Kidney (tissue), 14 donors: ENCODE data around the gene UPK1B. TPM values are rescaled to one million over a fixed set of nuclear protein-coding genes. Genes with fewer than 3 reads are reported as not detected.

Experiments used
- DNase-seq, 5 donors: peaks; one replicate each; pipeline ENCODE4 v3.0.0-alpha.2; 2013 to 2020
- FAIRE-seq: peaks from 2 replicates; lab custom pipeline; 2012; peaks lifted over from hg19 to GRCh38; lab: Jason Lieb, UNC
- H3K27ac ChIP-seq, 2 donors: one replicate each; pipeline ENCODE4 v1.7.0; 2013; ENCODE audit warnings: low read depth in 2 of 2, low read length in 2 of 2, inconsistent platforms in 1 of 2
- H3K27me3 ChIP-seq: one replicate; pipeline ENCODE4 v1.7.1; 2013; ENCODE audit warnings: low read length, inconsistent platforms; ENCODE audit not compliant: control insufficient read depth, insufficient read depth
- H3K36me3 ChIP-seq, 3 donors: one replicate each; pipeline versions ENCODE4 v1.7.0 to v1.7.1; 2013; ENCODE audit warnings: low read length in 3 of 3, control low read depth in 1 of 3, inconsistent platforms in 1 of 3; ENCODE audit not compliant: insufficient read depth in 3 of 3, control insufficient read depth in 2 of 3
- H3K4me1 ChIP-seq, 3 donors: one replicate each; pipeline versions ENCODE4 v1.7.0 to v1.7.1; 2013; ENCODE audit warnings: low read length in 3 of 3, inconsistent platforms in 1 of 3, low read depth in 1 of 3; ENCODE audit not compliant: control insufficient read depth in 2 of 3, insufficient read depth in 2 of 3
- H3K4me3 ChIP-seq, 3 donors: one replicate each; pipeline versions ENCODE4 v1.7.0 to v1.8.1; 2013; ENCODE audit warnings: low read length in 3 of 3, control low read depth in 1 of 3, inconsistent platforms in 1 of 3
- H3K9ac ChIP-seq, 3 donors: one replicate each; pipeline versions ENCODE4 v1.7.0 to v1.7.1; 2013; ENCODE audit warnings: low read length in 3 of 3, control low read depth in 1 of 3, inconsistent platforms in 1 of 3
- H3K9me3 ChIP-seq, 3 donors: one replicate each; pipeline versions ENCODE4 v1.7.0 to v1.7.1; 2013; ENCODE audit warnings: low read length in 3 of 3, control low read depth in 1 of 3, inconsistent platforms in 1 of 3; ENCODE audit not compliant: control insufficient read depth in 2 of 3, insufficient read depth in 1 of 3
- intact Hi-C: fragments of 100-400 bp; cut with DNase I; formaldehyde crosslinking; loops from one replicate; pipeline ENCODE4 v1.11.1; 2022
- polyA plus RNA-seq: library from polyadenylated mRNA; stranded (reverse); fragments of 350-450 nt; fragmentation: Illumina TruSeq; extraction: RNeasy Lipid Tissue Mini Kit (QIAGEN cat#74804); gene quantifications from one replicate; pipeline ENCODE4 v1.2.3, GENCODE V29; 2014; ENCODE audit warnings: low read depth, low replicate concordance; ENCODE audit not compliant: insufficient read depth
- total RNA-seq: library from RNA; stranded (reverse); fragmentation: NEBNext Ultra II Directional; extraction: Animal tissue kit (Norgen Biotek cat#: 25700); gene quantifications from one replicate; pipeline ENCODE4 v1.2.1, GENCODE V29; 2021
- TF ChIP-seq, protein P1 (sequence below): IDR thresholded peaks from 3 replicates; pipeline ENCODE4 v1.5.1; 2012; ENCODE audit warnings: mild to moderate bottlenecking, moderate library complexity, borderline replicate concordance; ENCODE audit not compliant: insufficient read depth; ENCODE audit errors: extremely low read depth
- donor health status: control.
- donor health status: control.
- donor health status: control.
- donor health status: control.
- donor health status: control.
- donor health status: DM: yes; HTN: yes; CAD: no.
- donor health status: Normal renal cell carcinoma (clear cell type).

The UPK1B gene
- total and polyA plus RNA-seq, 2 donors from 2014 or later: 3.9 to 12.4 TPM

DNA sequence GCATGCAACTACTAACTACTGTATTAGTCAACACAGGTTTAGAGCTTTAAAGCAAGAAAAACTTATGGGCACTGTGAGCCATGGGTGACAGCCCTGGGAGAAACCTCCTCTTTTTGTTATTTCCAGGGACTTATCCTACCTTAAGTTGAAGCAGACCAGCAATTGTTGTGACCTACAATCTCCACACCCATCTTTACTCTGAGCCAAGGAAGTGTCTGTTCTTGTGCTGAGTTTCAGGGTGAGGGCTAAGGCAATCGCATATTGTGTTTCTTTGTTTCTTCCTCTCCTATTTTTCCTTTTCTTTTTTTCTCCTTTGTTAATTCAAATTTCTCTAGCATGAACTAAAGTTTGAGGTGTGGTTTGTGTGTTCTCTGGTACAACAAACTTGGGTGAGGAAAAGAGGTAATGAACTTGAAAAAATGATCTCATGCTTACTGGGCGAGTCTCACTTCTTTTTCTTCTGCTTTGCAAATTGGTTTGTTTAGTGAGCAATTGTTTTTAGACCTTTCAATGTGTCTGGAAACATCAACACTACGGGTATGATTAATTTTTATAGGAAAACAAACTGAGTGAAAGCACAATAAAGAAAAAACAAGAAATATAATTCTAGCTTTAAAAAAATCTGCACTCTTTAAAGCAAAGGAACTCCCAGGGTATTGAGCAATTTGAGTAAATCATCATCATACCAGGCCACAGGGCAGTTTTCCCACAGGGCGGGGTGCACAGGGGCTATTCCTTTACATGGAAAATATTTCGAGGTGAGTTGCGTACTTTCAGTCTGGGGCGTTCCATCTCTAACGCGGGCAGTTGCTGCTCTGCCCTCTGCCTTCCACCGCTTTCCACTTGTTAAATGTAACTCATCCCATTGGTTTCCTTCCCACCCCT is 2.7 kb downstream of the UPK1B start:
- Histone ChIP-seq H3K4me1 (peaks cover 0 to 2% (median 0%) of the 10 kb centered on the region in 3 donors), H3K9ac (no peak overlapping the region), H3K4me3 (peak overlapping the region in 1 of 3 donors; percentile 27), H3K9me3 (no peaks in the 10 kb centered on the region), H3K36me3 (no peaks in the 10 kb centered on the region), H3K27me3 (no peaks in the 10 kb centered on the region), H3K27ac (no peak overlapping the region)
- DNase-seq (no peak), FAIRE-seq (no peak)
- TF ChIP-seq, protein P1, sequence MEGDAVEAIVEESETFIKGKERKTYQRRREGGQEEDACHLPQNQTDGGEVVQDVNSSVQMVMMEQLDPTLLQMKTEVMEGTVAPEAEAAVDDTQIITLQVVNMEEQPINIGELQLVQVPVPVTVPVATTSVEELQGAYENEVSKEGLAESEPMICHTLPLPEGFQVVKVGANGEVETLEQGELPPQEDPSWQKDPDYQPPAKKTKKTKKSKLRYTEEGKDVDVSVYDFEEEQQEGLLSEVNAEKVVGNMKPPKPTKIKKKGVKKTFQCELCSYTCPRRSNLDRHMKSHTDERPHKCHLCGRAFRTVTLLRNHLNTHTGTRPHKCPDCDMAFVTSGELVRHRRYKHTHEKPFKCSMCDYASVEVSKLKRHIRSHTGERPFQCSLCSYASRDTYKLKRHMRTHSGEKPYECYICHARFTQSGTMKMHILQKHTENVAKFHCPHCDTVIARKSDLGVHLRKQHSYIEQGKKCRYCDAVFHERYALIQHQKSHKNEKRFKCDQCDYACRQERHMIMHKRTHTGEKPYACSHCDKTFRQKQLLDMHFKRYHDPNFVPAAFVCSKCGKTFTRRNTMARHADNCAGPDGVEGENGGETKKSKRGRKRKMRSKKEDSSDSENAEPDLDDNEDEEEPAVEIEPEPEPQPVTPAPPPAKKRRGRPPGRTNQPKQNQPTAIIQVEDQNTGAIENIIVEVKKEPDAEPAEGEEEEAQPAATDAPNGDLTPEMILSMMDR: no peak
- intact Hi-C loops: no loop called here

DNA sequence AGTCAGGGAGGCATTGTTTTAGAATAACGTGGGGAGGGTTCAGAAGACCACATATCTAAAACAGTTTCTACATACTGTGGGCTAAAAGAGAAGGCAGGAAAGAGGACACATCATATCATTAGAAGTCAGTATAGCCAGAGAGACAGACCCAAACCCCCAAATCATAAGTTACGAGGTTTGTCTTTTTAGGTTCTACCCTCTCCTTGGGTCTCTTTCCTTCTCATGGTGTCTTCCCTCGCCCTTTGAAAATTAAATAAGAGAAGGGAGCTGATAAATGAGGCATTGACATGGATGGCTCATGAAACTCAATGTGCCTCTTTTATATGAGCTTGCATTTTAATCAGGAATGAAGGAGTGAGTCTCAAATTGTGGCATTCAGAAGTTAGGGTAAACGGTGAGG is 3.4 kb downstream of the UPK1B start:
- FAIRE-seq (no peak), DNase-seq (no peak)
- Histone ChIP-seq H3K4me1 (no peaks in the 10 kb centered on the region), H3K27me3 (no peaks in the 10 kb centered on the region), H3K36me3 (no peaks in the 10 kb centered on the region), H3K9me3 (no peaks in the 10 kb centered on the region), H3K27ac (no peak overlapping the region), H3K9ac (no peak overlapping the region), H3K4me3 (no peak overlapping the region)
- TF ChIP-seq, protein P1: no peak
- intact Hi-C loops: no loop called here

DNA sequence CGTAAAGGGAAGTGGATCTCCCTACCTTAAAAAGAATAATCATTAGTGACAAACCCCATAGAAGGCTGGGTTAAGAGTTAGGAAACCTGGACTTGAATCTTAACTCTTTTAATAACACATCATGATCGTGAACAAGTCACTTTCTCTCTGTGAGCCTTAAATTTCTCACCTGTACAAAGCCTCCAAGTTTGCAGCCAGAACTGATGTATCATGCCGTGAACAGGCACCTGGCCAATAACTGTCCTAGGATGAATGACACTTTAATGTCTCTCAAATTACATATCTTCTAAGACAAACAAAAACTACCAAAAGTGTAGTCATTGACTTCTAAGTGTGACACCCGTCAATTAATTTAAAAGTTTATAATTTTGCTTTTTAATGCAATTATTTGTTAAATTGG is 3.9 kb downstream of the UPK1B start:
- Histone ChIP-seq H3K9me3 (no peaks in the 10 kb centered on the region), H3K9ac (no peak overlapping the region), H3K4me1 (no peaks in the 10 kb centered on the region), H3K4me3 (no peak overlapping the region), H3K27ac (no peak overlapping the region), H3K36me3 (no peaks in the 10 kb centered on the region), H3K27me3 (no peaks in the 10 kb centered on the region)
- FAIRE-seq (no peak), DNase-seq (no peak)
- TF ChIP-seq, protein P1: no peak
- intact Hi-C loops: no loop called here
